Transverse colon (tissue), 4 donors: Measurements from ENCODE around the gene SUPV3L1. TPM values are rescaled to one million over a fixed set of nuclear protein-coding genes. Genes with fewer than 3 reads are reported as not detected.

Source experiments
- DNase-seq: peaks from one replicate; pipeline ENCODE4 v3.0.0-alpha.2; 2019
- H3K27ac ChIP-seq, 4 donors: fragments of 200-600 bp; sonication (generic); 2 replicates each; pipeline ENCODE4 v1.5.1; 2016 to 2018; ENCODE audit warnings: inconsistent platforms in 4 of 4
- H3K27me3 ChIP-seq: fragments of 200-600 bp; sonication (generic); 2 replicates; pipeline ENCODE4 v1.5.1; 2017; ENCODE audit warnings: inconsistent platforms
- H3K36me3 ChIP-seq, 4 donors: fragments of 200-600 bp; sonication (generic); 2 replicates each; pipeline ENCODE4 v1.5.1; 2017 to 2019; ENCODE audit warnings: inconsistent platforms in 4 of 4
- H3K4me1 ChIP-seq, 4 donors: fragments of 200-600 bp; sonication (generic); 2 replicates each; pipeline ENCODE4 v1.5.1; 2017 to 2020; ENCODE audit warnings: inconsistent platforms in 4 of 4
- H3K4me3 ChIP-seq, 4 donors: fragments of 200-600 bp; sonication (generic); 1 replicate in 1 of 4; 2 replicates in 3 of 4; pipeline versions ENCODE4 v1.5.1 to v1.6.1; 2017 to 2019; ENCODE audit warnings: inconsistent platforms in 4 of 4
- H3K9me3 ChIP-seq, 2 donors: fragments of 200-600 bp; sonication (generic); 2 replicates each; pipeline ENCODE4 v1.5.1; 2017 to 2019; ENCODE audit warnings: inconsistent platforms in 2 of 2
- CTCF ChIP-seq, 5 experiments: fragments of 200-600 bp in 3 of 5; fragments of 450-650 bp in 2 of 5; sonication (generic) in 3 of 5; IDR thresholded peaks; 1 replicate in 2 of 5; 2 replicates in 3 of 5; pipeline ENCODE4 v1.5.1; 2016 to 2017; ENCODE audit warnings: antibody characterized with exemption in 5 of 5, inconsistent platforms in 3 of 5, mild to moderate bottlenecking in 2 of 5, moderate library complexity in 1 of 5
- EP300 ChIP-seq: sonication (generic); formaldehyde crosslinking; IDR thresholded peaks from one replicate; pipeline ENCODE4 v1.6.1; 2017; ENCODE audit warnings: antibody characterized with exemption, low read depth
- POLR2A ChIP-seq: fragments of 450-650 bp; IDR thresholded peaks from one replicate; pipeline ENCODE4 v1.6.1; 2016; ENCODE audit warnings: antibody characterized with exemption, mild to moderate bottlenecking, moderate library complexity
- POLR2AphosphoS5 ChIP-seq, 3 donors: sonication (generic); formaldehyde crosslinking; IDR thresholded peaks; one replicate each; pipeline ENCODE4 v1.6.1; 2016; ENCODE audit warnings: antibody characterized with exemption in 3 of 3
- WGBS, 2 donors: methylation state at CpG; one replicate each; pipeline ENCODE4 v1.1.5; 2018; ENCODE audit warnings: low coverage in 1 of 2; 5-methylcytosine and 5-hydroxymethylcytosine counted together
- in situ Hi-C, 4 donors: fragments of 200-750 bp; cut with MboI; loops; one replicate each; pipeline versions ENCODE4 v1.15.0 to v1.15.1; 2017; ENCODE audit warnings: low sequenced_read_pairs in 3 of 4, low pct_ligation_motif_present in 1 of 4, low pct_unique_long_range_greater_than_20kb in 1 of 4
- intact Hi-C: fragments of 100-400 bp; cut with DNase I; formaldehyde crosslinking; loops from one replicate; pipeline ENCODE4 v1.15.1; 2023; ENCODE audit warnings: low total_unique reads
- total RNA-seq, 4 donors: library from RNA; depleted of rRNA; stranded (reverse); fragments of >200 nt; gene quantifications; one replicate each; pipeline ENCODE4 v1.1.0, GENCODE V29; 2016

SUPV3L1 gene
- total RNA-seq, 4 donors from 2014 or later, result 15.3 to 34.0 (median 26.7) TPM

- Histone ChIP-seq H3K4me3 (no peak overlapping the region), H3K36me3 (no peaks in the 10 kb centered on the region), H3K9me3 (no peaks in the 10 kb centered on the region), H3K27ac (peak overlapping the region; percentile 86 to 92 (median 88)), H3K4me1 (peaks cover 16 to 54% (median 35%) of the 10 kb centered on the region in 4 donors), H3K27me3 (no peaks in the 10 kb centered on the region)
- TF ChIP-seq EP300 (no peak), CTCF (IDR thresholded peaks at IDR 0.05) (no peak), POLR2A (no peak), POLR2AphosphoS5 (IDR thresholded peaks at IDR 0.05) (no peak)
- intact Hi-C loops (no loop called here), in situ Hi-C loops (loop anchor here in 2 of 4 donors (25.0 kb wide), 2 partner anchors 287 to 412 kb away; partner anchors contain the start of gene FAM241B (in 1 of the 2))
- WGBS, 2 donors, result 47 to 63% methylated on average over 3 to 10 of the region's 10 CpGs
- no peak for DNase-seq
Observed at GRCh38 chr10:69224862-69225657, 45.0 kb downstream of the SUPV3L1 start.

GRCh38 chr10:69225681-69226080, 45.6 kb downstream of the SUPV3L1 start:
- H3K27me3 ChIP-seq, result no peaks in the 10 kb centered on the region
- H3K4me1 ChIP-seq, result peaks cover 16 to 58% (median 36%) of the 10 kb centered on the region in 4 donors
- in situ Hi-C loops (loop anchor here in 2 of 4 donors (25.0 kb wide), 2 partner anchors 287 to 412 kb away; partner anchors contain the start of gene FAM241B (in 1 of the 2)), intact Hi-C loops (no loop called here)
- H3K9me3 ChIP-seq, result no peaks in the 10 kb centered on the region
- H3K4me3 ChIP-seq, result no peak overlapping the region
- 81% methylated on average over 10 of the region's 10 CpGs; no CpG with 5 or more reads in 1 of the 2 donors for WGBS, 2 donors
- H3K27ac ChIP-seq, result peak overlapping the region in 3 of 4 donors; percentile 88 to 92 (median 88)
- TF ChIP-seq EP300 (no peak), CTCF (IDR thresholded peaks at IDR 0.05) (no peak), POLR2AphosphoS5 (IDR thresholded peaks at IDR 0.05) (no peak), POLR2A (no peak)
- DNase-seq, result no peak
- H3K36me3 ChIP-seq, result no peaks in the 10 kb centered on the region

GRCh38 chr10:69226919-69227450, 47.0 kb downstream of the SUPV3L1 start:
- in situ Hi-C loops, result loop anchor here in 2 of 4 donors (25.0 kb wide), 2 partner anchors 285 to 410 kb away; partner anchors contain the start of gene FAM241B (in 1 of the 2)
- no peaks in the 10 kb centered on the region for H3K36me3 ChIP-seq

More at GRCh38 chr10:69226919-69227450, 47.0 kb downstream of the SUPV3L1 start:
- H3K4me1 ChIP-seq, result peaks cover 12 to 51% (median 32%) of the 10 kb centered on the region in 4 donors
- no peak overlapping the region for H3K4me3 ChIP-seq
- 97 to 100% methylated on average over 2 to 14 of the region's 14 CpGs for WGBS, 2 donors
- DNase-seq, result no peak
- intact Hi-C loops, result no loop called here
- no peaks in the 10 kb centered on the region for H3K27me3 ChIP-seq
- TF ChIP-seq CTCF (IDR thresholded peaks at IDR 0.05) (no peak), POLR2AphosphoS5 (IDR thresholded peaks at IDR 0.05) (no peak), EP300 (no peak), POLR2A (no peak)
- H3K27ac ChIP-seq, result no peak overlapping the region
- no peaks in the 10 kb centered on the region for H3K9me3 ChIP-seq
